NCI-H82 (cell line): ENCODE data around the gene EHD4.

Experiments
- DNase-seq: peaks from one replicate; lab custom pipeline; 2025; lab: John Stamatoyannopoulos, UW

Gene EHD4

GRCh38 chr15:41860049-41860828, 112.1 kb downstream of the EHD4 start:
- DNase-seq, result no peak

GRCh38 chr15:41858756-41859155, 113.6 kb downstream of the EHD4 start:
- no peak for DNase-seq

- DNase-seq, result no peak
Observed at GRCh38 chr15:41857316-41857715, 115.0 kb downstream of the EHD4 start.

DNA sequence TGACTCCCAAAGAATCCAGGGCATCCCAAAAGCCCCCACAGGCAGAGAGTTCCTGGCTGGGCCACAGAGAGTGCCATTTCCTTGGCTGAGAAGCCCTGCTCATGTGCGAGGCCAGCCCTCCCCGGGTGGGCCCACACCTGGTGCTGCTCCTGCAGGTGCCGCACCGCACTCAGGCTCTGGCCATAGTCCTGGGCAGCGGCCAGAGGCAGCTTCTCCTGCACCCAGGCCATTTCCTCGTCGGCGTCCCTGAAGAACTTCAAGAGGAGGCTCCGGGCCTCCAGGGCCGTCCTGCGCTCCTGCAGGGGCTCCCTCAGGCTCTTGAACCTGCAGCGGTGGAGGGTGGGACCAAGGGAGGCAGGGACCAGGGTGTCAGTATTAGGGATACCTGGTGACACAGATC, 115.6 kb downstream of the EHD4 start:
- no peak for DNase-seq

DNA sequence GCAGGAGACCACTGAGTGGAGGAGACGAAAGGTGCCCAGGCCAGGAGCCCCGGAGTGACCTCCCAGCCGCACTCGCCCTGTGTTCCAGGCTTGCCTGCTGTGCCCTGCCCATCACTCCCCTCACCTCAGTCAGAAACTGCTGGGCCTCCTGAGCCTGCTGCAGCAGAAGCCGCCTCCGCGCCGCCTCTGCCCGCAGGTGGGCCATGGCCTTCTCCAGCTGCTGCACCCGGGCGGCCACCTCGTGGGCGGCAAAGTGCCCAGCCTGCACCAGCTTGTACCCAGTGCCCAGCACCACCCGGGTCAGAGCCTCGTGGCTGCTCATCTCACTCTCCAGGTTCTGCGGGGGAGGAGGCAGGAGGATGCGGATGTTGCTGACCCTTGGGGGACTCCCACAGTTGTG, 116.1 kb downstream of the EHD4 start:
- DNase-seq, result no peak

GRCh38 chr15:41855261-41855961, 116.9 kb downstream of the EHD4 start:
- no peak for DNase-seq

- DNase-seq, result no peak
Observed at GRCh38 chr15:41854443-41854842, 117.9 kb downstream of the EHD4 start.

DNA sequence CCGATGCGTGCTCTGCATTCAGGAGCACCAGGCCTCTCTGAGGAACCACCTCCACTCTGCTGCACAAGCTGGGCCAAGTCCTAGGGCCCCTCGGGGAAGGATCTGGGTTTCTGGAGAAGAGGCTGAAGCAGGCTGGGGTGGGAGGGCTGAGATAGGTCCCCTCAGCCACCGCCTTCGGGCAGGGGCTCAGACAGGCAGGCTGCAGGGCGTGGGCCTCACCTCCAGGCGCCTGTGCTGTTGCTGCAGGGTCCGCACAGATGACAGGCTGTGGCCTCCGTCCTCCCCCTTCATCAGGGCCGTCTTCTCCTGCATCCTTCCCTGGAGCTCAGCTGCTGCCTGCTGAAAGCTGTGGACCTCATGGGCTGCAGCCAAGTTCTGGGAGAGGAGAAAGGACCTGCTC, 118.5 kb downstream of the EHD4 start:
- DNase-seq, result no peak

DNA sequence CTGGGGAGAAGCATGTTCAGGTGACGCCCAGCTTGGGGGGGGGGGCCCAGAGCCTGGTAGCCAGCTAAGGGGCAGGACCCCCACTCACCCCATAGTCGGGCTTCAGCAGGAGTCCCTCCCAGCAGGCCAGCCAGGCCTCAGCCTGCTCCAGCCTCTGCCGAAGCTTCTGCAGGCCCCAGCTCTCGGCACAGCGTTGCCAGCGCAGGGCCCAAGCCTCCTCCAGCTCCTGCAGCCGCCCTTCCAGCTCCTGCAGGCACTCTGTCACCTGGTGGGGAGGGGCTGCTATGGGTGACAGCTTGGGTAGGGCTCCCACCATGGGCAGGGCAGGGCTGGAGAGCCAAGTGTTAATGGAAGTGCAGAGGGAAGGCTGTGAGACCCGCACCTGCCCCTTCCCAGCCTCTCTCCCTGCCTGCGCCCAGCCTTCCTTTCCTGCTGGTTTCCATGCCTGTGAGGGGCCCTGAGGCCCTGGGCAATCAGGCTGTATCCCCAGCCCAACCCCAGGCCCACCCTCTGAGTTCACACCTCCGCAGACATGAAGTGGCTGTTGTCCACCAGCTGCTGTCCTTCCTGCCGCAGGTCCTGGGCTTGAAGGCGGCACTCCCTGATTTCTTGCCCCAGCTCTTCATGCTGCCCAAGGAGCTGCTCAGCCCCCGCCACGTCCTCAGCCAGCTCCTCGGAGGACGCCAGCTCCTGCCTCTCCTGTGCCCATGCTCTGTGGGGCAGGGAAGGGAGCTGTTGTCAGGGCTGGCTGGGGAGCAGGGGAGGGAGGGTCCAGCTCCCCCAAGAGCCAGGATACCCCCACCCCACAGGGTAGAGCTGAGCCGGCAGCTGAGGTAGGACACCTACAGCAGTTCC, 119.4 kb downstream of the EHD4 start:
- no peak for DNase-seq

GRCh38 chr15:41851755-41852370, 120.5 kb downstream of the EHD4 start:
- DNase-seq, result no peak

GRCh38 chr15:41851167-41851523, 121.2 kb downstream of the EHD4 start:
- DNase-seq, result no peak

DNA sequence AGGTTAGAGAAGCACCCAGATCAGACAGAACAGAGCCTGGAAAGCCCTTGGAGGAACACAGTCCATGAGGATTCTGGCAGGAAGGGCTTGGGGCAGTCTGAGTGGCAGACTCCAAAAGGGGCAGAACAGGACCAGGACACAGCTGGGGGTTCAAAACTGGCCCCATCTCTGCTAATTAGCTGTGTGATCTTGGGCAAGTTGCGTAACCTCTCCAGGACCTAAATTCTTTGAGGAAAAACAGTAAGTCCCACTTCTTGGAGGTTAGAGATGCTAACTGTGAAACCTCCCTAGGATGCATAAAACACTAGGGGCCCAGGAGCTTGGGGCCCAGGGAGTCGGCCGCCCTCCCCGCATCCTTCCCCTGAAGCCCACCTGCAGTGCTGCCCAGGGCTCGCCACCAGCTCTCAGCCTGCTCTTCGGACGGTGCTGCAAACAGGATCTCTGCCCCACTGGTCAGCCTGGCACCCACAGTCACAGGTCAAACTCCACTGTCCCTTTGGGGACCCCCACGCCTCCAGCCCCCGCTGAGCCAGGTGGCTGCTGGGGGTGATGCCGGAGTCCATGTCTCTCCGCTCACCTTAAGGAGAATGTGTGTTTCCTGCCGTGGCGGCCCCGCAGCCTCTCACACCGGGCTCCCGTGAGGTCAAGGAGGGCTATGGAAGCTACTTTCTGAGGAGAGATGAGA, 121.7 kb downstream of the EHD4 start:
- no peak for DNase-seq

DNA sequence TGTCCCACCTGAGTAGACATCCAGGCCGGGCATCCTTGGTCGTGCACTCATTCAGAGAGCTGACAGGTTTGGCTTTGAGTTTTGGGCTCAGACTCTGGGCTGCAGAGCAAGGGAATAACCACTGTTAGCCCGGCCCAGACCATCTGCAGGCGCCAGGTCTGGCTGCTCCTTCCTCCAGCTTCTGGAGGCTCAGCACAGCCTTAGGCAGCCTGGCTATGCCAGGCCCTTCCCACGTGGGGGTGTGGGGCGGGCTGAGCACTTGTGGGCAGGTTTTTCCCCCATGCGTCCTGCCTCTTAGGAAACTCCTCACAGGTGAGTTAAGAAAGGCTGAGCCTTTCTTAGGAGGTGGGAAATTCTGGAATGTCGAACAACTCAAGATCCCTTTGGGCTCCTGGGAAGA, 122.5 kb downstream of the EHD4 start:
- no peak for DNase-seq

DNA sequence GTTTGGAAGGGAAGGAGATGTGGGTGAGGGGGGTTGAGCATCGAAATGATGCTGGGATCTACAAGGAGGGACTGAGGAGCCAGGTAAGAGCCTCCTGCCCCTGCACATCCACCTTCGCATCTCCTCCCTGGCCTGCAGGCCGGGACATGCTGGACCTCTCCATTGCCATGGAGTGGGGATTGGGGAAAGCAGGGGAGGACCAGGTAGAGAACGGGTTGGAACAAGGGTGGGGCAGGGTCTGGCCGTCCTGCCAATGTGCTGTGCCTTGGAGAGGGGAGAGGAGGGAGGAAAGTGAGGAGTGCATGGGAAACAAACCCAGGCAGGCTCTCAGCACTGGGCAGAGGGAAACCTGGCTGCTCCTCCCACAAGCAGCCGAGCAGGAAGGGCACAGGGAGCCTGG, 123.2 kb downstream of the EHD4 start:
- DNase-seq, result no peak

- no peak for DNase-seq
Observed at GRCh38 chr15:41848631-41849030, 123.7 kb downstream of the EHD4 start.

DNA sequence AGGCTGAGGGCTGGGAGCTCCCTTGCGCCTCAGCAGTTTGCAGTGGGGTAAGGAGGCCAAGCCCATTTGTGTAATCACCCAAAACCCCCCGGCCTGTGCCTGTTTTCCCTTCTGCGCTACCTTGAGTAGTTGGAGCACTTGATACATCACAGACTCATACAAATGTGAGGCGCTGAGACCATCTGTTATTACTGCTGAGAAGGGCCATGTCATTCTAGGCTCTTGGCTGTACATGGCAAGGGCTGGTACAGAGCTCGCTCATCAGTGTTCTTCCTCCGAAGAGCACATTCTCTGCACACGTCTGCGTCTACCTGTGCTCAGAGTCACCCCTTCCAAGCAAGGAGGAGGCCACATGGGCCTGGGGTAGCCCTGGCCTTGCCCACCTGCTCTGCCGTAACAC, 124.4 kb downstream of the EHD4 start:
- no peak for DNase-seq

- DNase-seq, result no peak
Observed at GRCh38 chr15:41847206-41847605, 125.2 kb downstream of the EHD4 start.
